IMR-90 (cell line): ENCODE data around the gene ZNF786. TPM values are rescaled to one million over a fixed set of nuclear protein-coding genes. Genes with fewer than 3 reads are reported as not detected.

ENCODE experiments used
- ATAC-seq: fragments of 200-7000 bp; cut with Tn5 transposase; 2 replicates; pipeline ENCODE4 v1.9.1; 2020; ENCODE audit warnings: low read depth, mild to moderate bottlenecking, moderate library complexity
- BruUV-seq: library from RNA; stranded (reverse); fragments of 400-500 nt; replicated peaks from 2 replicates; lab custom pipeline; 2021; lab: Mats Ljungman, UMichigan
- CTCF ChIA-PET: fragments of 300-600 bp; formaldehyde crosslinking; extraction: SDS; loops from one replicate; lab custom pipeline; 2021; ENCODE audit warnings: antibody characterized with exemption; lab: Yijun Ruan, JAX
- POLR2A ChIA-PET: fragments of 300-600 bp; sonication (Branson Sonifier 250); formaldehyde crosslinking; loops from one replicate; lab custom pipeline; 2022; ENCODE audit warnings: antibody characterized with exemption; ENCODE audit not compliant: unreplicated experiment; lab: Charles Lee
- DNase-seq: peaks from one replicate; pipeline ENCODE4 v3.0.0; 2013
- H2AFZ ChIP-seq: replicated peaks from 2 replicates; pipeline ENCODE3; 2013; ENCODE audit warnings: low read length, mild to moderate bottlenecking; ENCODE audit not compliant: poor library complexity
- H2AK5ac ChIP-seq: 2 replicates; pipeline ENCODE4 v1.6.1; 2013; ENCODE audit warnings: low read depth, low read length, inconsistent platforms
- H2AK9ac ChIP-seq: replicated peaks from 2 replicates; pipeline ENCODE3; 2013; ENCODE audit warnings: mild to moderate bottlenecking, low read depth, low read length, moderate library complexity; ENCODE audit not compliant: poor library complexity
- H2BK120ac ChIP-seq: 2 replicates; pipeline ENCODE4 v1.6.1; 2013; ENCODE audit warnings: low read depth, low read length, inconsistent platforms
- H2BK15ac ChIP-seq: 3 replicates; pipeline ENCODE4 v1.6.1; 2013; ENCODE audit warnings: low read depth, low read length, inconsistent platforms
- H2BK20ac ChIP-seq: 2 replicates; pipeline ENCODE4 v1.6.1; 2013; ENCODE audit warnings: low read depth, mild to moderate bottlenecking, inconsistent platforms, low read length, moderate library complexity
- H2BK5ac ChIP-seq: 2 replicates; pipeline ENCODE4 v1.6.1; 2013; ENCODE audit warnings: mild to moderate bottlenecking, low read depth, low read length, inconsistent platforms; ENCODE audit not compliant: poor library complexity, severe bottlenecking
- H3K14ac ChIP-seq: replicated peaks from 2 replicates; pipeline ENCODE4 v1.6.1; 2013; ENCODE audit warnings: low read depth, low read length, inconsistent platforms
- H3K18ac ChIP-seq: 2 replicates; pipeline ENCODE4 v1.6.1; 2013; ENCODE audit warnings: low read depth, low read length, control low read depth
- H3K23ac ChIP-seq: 2 replicates; pipeline ENCODE4 v1.6.1; 2013; ENCODE audit warnings: low read depth, low read length, inconsistent platforms
- H3K27ac ChIP-seq: 2 replicates; pipeline ENCODE4 v1.5.1; 2013; ENCODE audit warnings: mild to moderate bottlenecking, control low read depth, low read length; ENCODE audit not compliant: insufficient read depth
- H3K27me3 ChIP-seq: 2 replicates; pipeline ENCODE4 v1.6.1; 2013; ENCODE audit warnings: low read length; ENCODE audit not compliant: control insufficient read depth, insufficient read depth
- H3K36me3 ChIP-seq: 2 replicates; pipeline ENCODE4 v1.6.1; 2013; ENCODE audit warnings: low read length, mixed read lengths; ENCODE audit not compliant: control insufficient read depth, insufficient read depth
- H3K4ac ChIP-seq: 2 replicates; pipeline ENCODE4 v1.6.1; 2013; ENCODE audit warnings: low read depth, low read length, inconsistent platforms
- H3K4me1 ChIP-seq: 2 replicates; pipeline ENCODE4 v1.6.1; 2013; ENCODE audit warnings: low read length, mixed read lengths; ENCODE audit not compliant: control insufficient read depth, insufficient read depth
- H3K4me2 ChIP-seq: 2 replicates; pipeline ENCODE4 v1.6.1; 2013; ENCODE audit warnings: low read depth, mild to moderate bottlenecking, control low read depth, low read length, moderate library complexity
- H3K4me3 ChIP-seq: 2 replicates; pipeline ENCODE4 v1.5.1; 2013; ENCODE audit warnings: low read depth, mild to moderate bottlenecking, control low read depth, low read length, moderate library complexity; ENCODE audit not compliant: insufficient read depth
- H3K56ac ChIP-seq: 2 replicates; pipeline ENCODE4 v1.6.1; 2013; ENCODE audit warnings: low read length, inconsistent platforms; ENCODE audit not compliant: insufficient read depth; ENCODE audit errors: extremely low read depth
- H3K79me1 ChIP-seq, 2 experiments: 2 replicates each; pipeline ENCODE4 v1.6.1; 2013; ENCODE audit warnings: low read length in 2 of 2, inconsistent platforms in 1 of 2, low read depth in 1 of 2
- H3K9ac ChIP-seq: 2 replicates; pipeline ENCODE4 v1.6.1; 2013; ENCODE audit warnings: low read depth, low read length, control low read depth
- H3K9me1 ChIP-seq: 2 replicates; pipeline ENCODE4 v1.6.1; 2013; ENCODE audit warnings: low read length, inconsistent platforms; ENCODE audit not compliant: insufficient read depth
- H3K9me3 ChIP-seq: 2 replicates; pipeline ENCODE4 v1.6.1; 2013; ENCODE audit warnings: low read length; ENCODE audit not compliant: control insufficient read depth, insufficient read depth
- H4K20me1 ChIP-seq: 2 replicates; pipeline ENCODE4 v1.6.1; 2013; ENCODE audit warnings: low read length, inconsistent platforms; ENCODE audit not compliant: insufficient read depth
- H4K5ac ChIP-seq: 2 replicates; pipeline ENCODE4 v1.6.1; 2013; ENCODE audit warnings: mild to moderate bottlenecking, low read depth, low read length, control low read depth
- H4K8ac ChIP-seq, 2 experiments: 2 replicates each; pipeline ENCODE4 v1.6.1; 2013; ENCODE audit warnings: low read depth in 2 of 2, low read length in 2 of 2, control low read depth in 1 of 2, inconsistent platforms in 1 of 2
- H4K91ac ChIP-seq: 2 replicates; pipeline ENCODE4 v1.6.1; 2013; ENCODE audit warnings: low read depth, low read length, inconsistent platforms; ENCODE audit not compliant: insufficient read depth
- BHLHE40 ChIP-seq: fragments of 150-350 bp; IDR thresholded peaks from 2 replicates; pipeline ENCODE4 v1.6.1; 2016; ENCODE audit warnings: mild to moderate bottlenecking, low read depth, low read length
- CEBPB ChIP-seq: IDR thresholded peaks from 2 replicates; pipeline ENCODE4 v1.6.1; 2012; ENCODE audit warnings: low read depth, low read length, improper control_type of control experiment
- CTCF ChIP-seq: conservative IDR thresholded peaks from 2 replicates; pipeline ENCODE4 v1.5.1; 2012; ENCODE audit warnings: mild to moderate bottlenecking, low read depth, low read length, improper control_type of control experiment
- FOS ChIP-seq: fragments of 150-350 bp; IDR thresholded peaks from 2 replicates; pipeline ENCODE4 v1.6.1; 2016; ENCODE audit warnings: low read depth, low read length
- MAFK ChIP-seq: IDR thresholded peaks from 2 replicates; pipeline ENCODE4 v1.6.1; 2012; ENCODE audit warnings: low read depth, low read length, improper control_type of control experiment
- MAZ ChIP-seq: IDR thresholded peaks from 2 replicates; pipeline ENCODE4 v1.6.1; 2012; ENCODE audit warnings: low read depth, mild to moderate bottlenecking, low read length, improper control_type of control experiment, moderate library complexity, borderline replicate concordance
- MXI1 ChIP-seq: IDR thresholded peaks from 2 replicates; pipeline ENCODE4 v1.6.1; 2012; ENCODE audit warnings: low read depth, mild to moderate bottlenecking, low read length, moderate library complexity, borderline replicate concordance
- POLR2A ChIP-seq: IDR thresholded peaks from 2 replicates; pipeline ENCODE4 v1.6.1; 2012; ENCODE audit warnings: mild to moderate bottlenecking, low read depth, low read length
- RAD21 ChIP-seq: IDR thresholded peaks from 2 replicates; pipeline ENCODE4 v1.6.1; 2012; ENCODE audit warnings: low read length, improper control_type of control experiment
- RFX5 ChIP-seq: IDR thresholded peaks from 2 replicates; pipeline ENCODE4 v1.8.0; 2012; ENCODE audit warnings: low read depth, mild to moderate bottlenecking, low read length, moderate library complexity
- SMC3 ChIP-seq: fragments of 150-350 bp; IDR thresholded peaks from 2 replicates; pipeline ENCODE4 v1.6.1; 2016; ENCODE audit warnings: low read depth, mild to moderate bottlenecking, antibody characterized with exemption, low read length, moderate library complexity
- USF2 ChIP-seq: fragments of 150-350 bp; IDR thresholded peaks from 2 replicates; pipeline ENCODE4 v1.6.1; 2017; ENCODE audit warnings: mild to moderate bottlenecking, antibody characterized with exemption, low read length, low read depth
- WGBS, 2 experiments: methylation state at CpG; one replicate each; pipeline versions ENCODE4 v1.1.5 to v1.1.7; 2013; ENCODE audit warnings: missing lambda C conversion rate in 2 of 2; ENCODE audit not compliant: insufficient read length in 1 of 2; ENCODE audit errors: extremely low coverage in 2 of 2; 5-methylcytosine and 5-hydroxymethylcytosine counted together
- dilution Hi-C: fragments of 300-500 bp; cut with HindIII; formaldehyde crosslinking; loops from one replicate; pipeline ENCODE4 v1.14.3; 2018; ENCODE audit warnings: low sequenced_read_pairs; ENCODE audit not compliant: unreplicated experiment
- in situ Hi-C: fragments of 300-500 bp; cut with MboI; formaldehyde crosslinking; loops from 3 replicates; pipeline ENCODE4 v1.14.3; 2019; ENCODE audit warnings: low sequenced_read_pairs, inconsistent platforms, mixed read lengths
- intact Hi-C: fragments of 100-400 bp; cut with micrococcal nuclease; formaldehyde crosslinking; loops from 2 replicates; pipeline ENCODE4 v1.10.0; 2022
- polyA plus RNA-seq, 3 experiments: library from polyadenylated mRNA; depleted of rRNA; stranded (reverse); fragments of >200 nt; gene quantifications; 2 replicates each; pipeline ENCODE4 v1.2.3, GENCODE V29; 2012; ENCODE audit warnings: low replicate concordance in 1 of 3
- total RNA-seq: library from RNA; depleted of rRNA; stranded (reverse); fragments of >200 nt; gene quantifications from 2 replicates; pipeline ENCODE4 v1.2.3, GENCODE V29; 2012
- TF ChIP-seq, protein P1 (sequence below): fragments of 150-350 bp; IDR thresholded peaks from 2 replicates; pipeline ENCODE4 v1.6.1; 2016; ENCODE audit warnings: low read depth, mild to moderate bottlenecking, low read length, moderate library complexity, borderline replicate concordance

ZNF786 gene
- total and polyA plus RNA-seq, 2 of the 4 experiments (the other 2 are of a cell fraction): 2.8 to 7.3 TPM

- ChIA-PET POLR2A (no interaction called here), CTCF (interaction anchor here (1.8 kb wide), 1 partner anchor 37 kb away, joined by 5 read pairs; no protein-coding TSS in a partner anchor)
- Histone ChIP-seq H3K27ac (peak within 1 kb of the TSS; percentile 63), H3K9me3 (no peaks in the 10 kb centered on the region), H3K14ac (peak within 1 kb of the TSS; percentile 41), H2BK5ac (peak within 1 kb of the TSS; percentile 53), H3K4ac (peak within 1 kb of the TSS; percentile 48), H3K18ac (no peak within 1 kb of the TSS), H2BK15ac (no peak within 1 kb of the TSS), H2AK5ac (0 out of 2 replicates have a peak within 1 kb of the TSS, but pooled peaks have one; percentile 2), H3K27me3 (no peaks in the 10 kb centered on the region), H4K5ac (no peak within 1 kb of the TSS), H2BK20ac (no peak within 1 kb of the TSS), H3K9me1 (peaks cover 3% of the 10 kb centered on the region; the same call in 1 of the 2 replicates), H4K8ac (peak within 1 kb of the TSS; percentile 10 to 50; a peak in 2 of 4 replicates), H3K4me3 (peak within 1 kb of the TSS; percentile 84), H3K36me3 (0 out of 2 replicates have a peak, but pooled peaks cover 1% of the 10 kb centered on the region), H3K4me1 (no peaks in the 10 kb centered on the region), H3K9ac (peak within 1 kb of the TSS; percentile 73), H2AFZ (peak within 1 kb of the TSS; percentile 96), H3K23ac (peak within 1 kb of the TSS; percentile 88), H3K4me2 (peak within 1 kb of the TSS; percentile 95), H4K20me1 (no peaks in the 10 kb centered on the region), H2BK120ac (no peak within 1 kb of the TSS), H4K91ac (peak within 1 kb of the TSS; percentile 43; the same call in 1 of the 2 replicates), H2AK9ac (peak within 1 kb of the TSS; percentile 88), H3K79me1 (peaks cover 5 to 32% of the 10 kb centered on the region in 2 experiments; a peak in 3 of 4 replicates), H3K56ac (peak within 1 kb of the TSS; percentile 84)
- ATAC-seq (peak; percentile 95), DNase-seq (peak; percentile 99)
- BruUV-seq: no TSS peak
- WGBS, 2 experiments: 0% methylated on average over 56 of the region's 87 CpGs; no CpG with 5 or more reads in 1 of the 2 experiments
- dilution Hi-C loops (no loop called here), intact Hi-C loops (loop anchor here (1.0 to 5.0 kb wide), 4 partner anchors 37 to 99 kb away; partner anchors contain the start of genes ZNF425 and ZNF786), in situ Hi-C loops (no loop called here)
- TF ChIP-seq FOS: no peak
- TF ChIP-seq SMC3: no peak
- peak; percentile 9; the same call in 1 of the 2 replicates for TF ChIP-seq RAD21
- peak; percentile 34; the same call in 1 of the 2 replicates for TF ChIP-seq CTCF
- TF ChIP-seq, protein P1, sequence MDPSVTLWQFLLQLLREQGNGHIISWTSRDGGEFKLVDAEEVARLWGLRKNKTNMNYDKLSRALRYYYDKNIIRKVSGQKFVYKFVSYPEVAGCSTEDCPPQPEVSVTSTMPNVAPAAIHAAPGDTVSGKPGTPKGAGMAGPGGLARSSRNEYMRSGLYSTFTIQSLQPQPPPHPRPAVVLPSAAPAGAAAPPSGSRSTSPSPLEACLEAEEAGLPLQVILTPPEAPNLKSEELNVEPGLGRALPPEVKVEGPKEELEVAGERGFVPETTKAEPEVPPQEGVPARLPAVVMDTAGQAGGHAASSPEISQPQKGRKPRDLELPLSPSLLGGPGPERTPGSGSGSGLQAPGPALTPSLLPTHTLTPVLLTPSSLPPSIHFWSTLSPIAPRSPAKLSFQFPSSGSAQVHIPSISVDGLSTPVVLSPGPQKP: no peak
- TF ChIP-seq MXI1: peak; percentile 99
- peak; percentile 86 for TF ChIP-seq BHLHE40
- TF ChIP-seq MAZ: peak; percentile 79
- TF ChIP-seq RFX5: peak; percentile 31; the same call in 1 of the 2 replicates
- TF ChIP-seq USF2: peak; percentile 74
- TF ChIP-seq MAFK: no peak
- TF ChIP-seq POLR2A: peak; percentile 59
- 0 out of 2 replicates have a peak, but pooled peaks have one; percentile 16 for TF ChIP-seq CEBPB
Measured at GRCh38 chr7:149028346-149029109, 62.0 kb downstream of the ZNF786 start, which contains the start of gene PDIA4. Gene PDIA4, minus strand, starts transcription at chr7:149028505. Its CDS starts 97 bp downstream, at chr7:149028408.
